Naive thymus-derived CD8-positive, alpha-beta T cell (primary cell): ENCODE results near the gene CALN1. TPM values are rescaled to one million over a fixed set of nuclear protein-coding genes. Genes with fewer than 3 reads are reported as not detected.
"Not testable (repeated sequence)": the region's sequence is repeated elsewhere in the genome, so short reads cannot be mapped to it uniquely, and the experiment has no call there.

Experiments used
- ATAC-seq, 2 donors: fragments of 150-1000 bp; cut with Tn5 transposase in 1 of 2; sonication (Bioruptor Pico), chemical (Tn5 transposase) in 1 of 2; 1 replicate in 1 of 2; 2 replicates in 1 of 2; pipeline ENCODE4 v1.10.0; 2021; ENCODE audit warnings: mild to moderate bottlenecking in 2 of 2, moderate library complexity in 2 of 2
- POLR2A ChIA-PET: fragments of 350-600 bp; sonication (Branson Sonifier 250); formaldehyde crosslinking; loops from one replicate; lab custom pipeline; 2021; ENCODE audit warnings: antibody characterized with exemption; lab: Charles Lee
- DNase-seq, 10 donors: peaks; one replicate each; pipeline versions ENCODE4 v3.0.0 to v3.0.0-alpha.2; 2020 to 2022
- H3K27ac Mint-ChIP-seq, 10 donors: one replicate each; pipeline ENCODE4 v1.8.0; 2020 to 2022; ENCODE audit warnings: mild to moderate bottlenecking in 10 of 10, mixed read lengths in 10 of 10, moderate library complexity in 4 of 10, inconsistent platforms in 1 of 10
- H3K27me3 Mint-ChIP-seq, 5 donors: one replicate each; pipeline ENCODE4 v1.8.0; 2021 to 2022; ENCODE audit warnings: mixed read lengths in 5 of 5
- H3K36me3 Mint-ChIP-seq, 3 donors: one replicate each; pipeline ENCODE4 v1.8.0; 2020 to 2022; ENCODE audit warnings: mixed read lengths in 3 of 3, mild to moderate bottlenecking in 2 of 3, inconsistent platforms in 1 of 3
- H3K4me1 Mint-ChIP-seq, 4 donors: one replicate each; pipeline ENCODE4 v1.8.0; 2021 to 2022; ENCODE audit warnings: mixed read lengths in 4 of 4
- H3K4me3 Mint-ChIP-seq, 10 donors: one replicate each; pipeline ENCODE4 v1.8.0; 2020 to 2022; ENCODE audit warnings: mild to moderate bottlenecking in 10 of 10, mixed read lengths in 10 of 10, moderate library complexity in 6 of 10, inconsistent platforms in 1 of 10
- H3K9me3 Mint-ChIP-seq, 9 donors: one replicate each; pipeline ENCODE4 v1.8.0; 2020 to 2022; ENCODE audit warnings: mixed read lengths in 9 of 9, mild to moderate bottlenecking in 3 of 9, inconsistent platforms in 1 of 9, moderate library complexity in 1 of 9
- polyA plus RNA-seq, 3 donors: library from polyadenylated mRNA; unstranded; fragments of 300-500 nt; fragmentation: Illumina TruSeq; gene quantifications; one replicate each; pipeline ENCODE4 v1.2.3, GENCODE V29; 2021
- total RNA-seq, 8 experiments: library from RNA in 2 of 8; stranded (reverse) in 2 of 8; gene quantifications; one replicate each; pipeline ENCODE4 v1.2.3 and lab custom pipeline; 2021 to 2026

CALN1 gene
- total RNA-seq (not detected), polyA plus RNA-seq (under 1 TPM in 1 of 3 donors, not detected in 2; 0.15 TPM), total RNA-seq (lab: John Stamatoyannopoulos, UW) (0 to 0.25 (median 0) reads per million in 6 experiments)

GRCh38 chr7:72412121-72412618, at the start of gene CALN1:
CALN1 (minus strand) TSS chr7:72412338.
- H3K4me1 Mint-ChIP-seq, H3K27me3 Mint-ChIP-seq, POLR2A ChIA-PET, DNase-seq, H3K36me3 Mint-ChIP-seq, H3K4me3 Mint-ChIP-seq, H3K27ac Mint-ChIP-seq, ATAC-seq, H3K9me3 Mint-ChIP-seq: not testable (repeated sequence)

- Mint-ChIP-seq H3K36me3 (no peaks in the 10 kb centered on the region), H3K9me3 (peaks cover 0 to 9% (median 0%) of the 10 kb centered on the region in 9 donors), H3K4me3 (no peak overlapping the region), H3K27me3 (peaks cover 2 to 17% (median 8%) of the 10 kb centered on the region in 5 donors), H3K27ac (no peak overlapping the region), H3K4me1 (no peaks in the 10 kb centered on the region)
- POLR2A ChIA-PET: no interaction called here
- ATAC-seq: no peak
- DNase-seq: no peak
Measured at GRCh38 chr7:72453471-72453870, 41.3 kb upstream of the CALN1 start.

DNA sequence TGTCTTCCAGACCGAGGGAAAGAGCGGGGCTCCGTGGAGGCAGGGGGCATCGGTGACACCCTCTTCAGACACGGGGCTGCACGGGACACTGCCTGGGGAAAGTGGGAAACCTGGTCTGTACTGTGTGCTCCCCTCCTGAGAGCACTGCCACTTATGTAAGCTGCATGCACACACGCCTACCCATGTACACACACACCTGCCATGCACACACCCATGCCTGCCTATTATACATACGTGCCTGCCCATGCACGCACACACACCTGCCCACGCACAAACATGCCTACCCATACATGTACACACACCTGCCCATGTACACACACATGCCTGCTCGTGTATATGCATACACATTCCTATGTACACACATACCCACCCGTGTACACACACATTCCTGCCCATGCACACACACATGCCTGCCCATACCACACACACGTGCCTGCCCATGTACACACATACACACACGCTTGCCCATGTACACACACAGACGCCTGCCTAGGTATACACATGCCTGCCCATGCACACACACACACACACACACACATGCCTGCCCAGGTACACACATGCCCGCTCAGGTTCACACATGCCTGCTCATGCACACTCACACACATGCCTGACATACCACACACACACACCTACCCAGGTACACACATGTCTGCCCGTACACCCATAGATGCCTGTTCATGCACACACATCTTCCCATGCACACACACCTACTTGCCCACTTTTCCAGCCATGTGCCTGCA, 35.5 kb upstream of the CALN1 start:
- DNase-seq (no peak), ATAC-seq (no peak)
- Mint-ChIP-seq H3K36me3 (no peaks in the 10 kb centered on the region), H3K27me3 (peaks cover 2 to 51% (median 24%) of the 10 kb centered on the region in 5 donors), H3K9me3 (peaks cover 0 to 16% (median 0%) of the 10 kb centered on the region in 9 donors), H3K4me3 (no peak overlapping the region), H3K4me1 (no peaks in the 10 kb centered on the region), H3K27ac (no peak overlapping the region)
- POLR2A ChIA-PET: no interaction called here

- Mint-ChIP-seq H3K27me3 (peaks cover 2 to 51% (median 27%) of the 10 kb centered on the region in 5 donors), H3K27ac (no peak overlapping the region), H3K9me3 (peaks cover 0 to 16% (median 0%) of the 10 kb centered on the region in 9 donors), H3K36me3 (no peaks in the 10 kb centered on the region), H3K4me1 (no peaks in the 10 kb centered on the region), H3K4me3 (no peak overlapping the region)
- no peak for ATAC-seq
- DNase-seq: no peak
- POLR2A ChIA-PET: no interaction called here
Measured at GRCh38 chr7:72446591-72447462, 34.7 kb upstream of the CALN1 start.

DNA sequence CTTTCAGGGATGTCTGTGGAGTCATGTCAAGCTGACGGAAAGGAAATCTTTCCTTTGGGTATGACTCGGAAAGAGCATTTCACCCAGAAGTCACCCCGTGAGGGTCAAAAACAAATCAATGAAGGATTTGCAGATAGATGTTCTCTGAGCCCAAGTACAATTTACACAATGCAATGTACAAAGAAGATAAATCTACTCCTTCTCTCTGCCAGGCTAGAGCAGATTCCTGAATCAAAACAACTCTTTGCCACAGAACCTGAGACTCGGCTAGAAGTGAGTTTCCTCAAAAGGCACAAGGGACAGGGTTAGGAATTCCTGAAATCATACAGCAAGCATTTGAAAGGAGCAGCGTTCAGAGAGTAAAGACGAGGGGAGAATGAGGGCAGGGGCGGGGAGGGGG, 34.0 kb upstream of the CALN1 start:
- POLR2A ChIA-PET: no interaction called here
- peaks cover 2 to 51% (median 30%) of the 10 kb centered on the region in 5 donors for H3K27me3 Mint-ChIP-seq
- H3K27ac Mint-ChIP-seq: no peak overlapping the region
- ATAC-seq (no peak), DNase-seq (no peak)
- H3K4me3 Mint-ChIP-seq: no peak overlapping the region
- no peaks in the 10 kb centered on the region for H3K4me1 Mint-ChIP-seq
- peaks cover 0 to 16% (median 0%) of the 10 kb centered on the region in 9 donors for H3K9me3 Mint-ChIP-seq
- H3K36me3 Mint-ChIP-seq: no peaks in the 10 kb centered on the region

DNA sequence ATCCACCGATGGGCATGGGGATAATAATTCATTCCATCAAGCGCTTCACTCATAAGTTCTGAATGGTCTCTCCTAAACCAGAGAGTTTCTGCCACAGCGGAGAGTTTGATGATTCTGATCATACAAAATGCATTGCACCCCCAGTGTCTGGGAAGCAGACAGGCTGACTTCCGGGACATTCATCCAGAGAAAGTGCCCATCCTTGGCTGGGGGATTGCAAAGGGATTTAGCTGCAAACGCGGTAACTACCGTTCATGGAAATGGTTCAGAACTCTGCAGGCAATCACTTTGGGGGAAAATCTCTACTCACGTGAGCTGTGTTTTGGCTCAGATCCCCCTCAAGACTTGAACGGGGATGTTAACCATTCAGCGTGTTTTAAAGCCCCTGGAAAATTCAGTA, 33.4 kb upstream of the CALN1 start:
- Mint-ChIP-seq H3K4me3 (no peak overlapping the region), H3K27me3 (peaks cover 3 to 51% (median 29%) of the 10 kb centered on the region in 5 donors), H3K36me3 (no peaks in the 10 kb centered on the region), H3K4me1 (no peaks in the 10 kb centered on the region), H3K9me3 (peaks cover 0 to 16% (median 0%) of the 10 kb centered on the region in 9 donors), H3K27ac (no peak overlapping the region)
- ATAC-seq (no peak), DNase-seq (no peak)
- POLR2A ChIA-PET: no interaction called here

DNA sequence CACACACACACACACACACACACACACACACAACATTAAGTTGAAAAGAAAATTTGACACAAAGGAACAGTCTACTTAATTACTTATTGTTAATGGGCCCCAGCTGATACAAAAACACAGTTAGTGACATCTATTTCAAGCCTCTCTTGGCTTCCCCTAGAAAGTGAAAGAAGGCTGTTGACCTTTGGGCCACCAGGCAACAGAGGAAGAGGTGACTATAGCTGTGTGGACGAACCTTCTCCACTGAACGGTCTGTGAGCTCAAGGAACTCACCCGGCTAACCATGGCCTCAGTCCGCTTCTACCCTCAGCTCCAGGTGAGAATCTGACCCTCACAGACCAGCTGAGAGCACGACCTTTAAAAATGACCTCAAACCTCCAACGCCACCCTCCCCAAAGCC, 32.9 kb upstream of the CALN1 start:
- peaks cover 3 to 51% (median 24%) of the 10 kb centered on the region in 5 donors for H3K27me3 Mint-ChIP-seq
- POLR2A ChIA-PET: no interaction called here
- H3K36me3 Mint-ChIP-seq: no peaks in the 10 kb centered on the region

GRCh38 chr7:72444026-72444776, 32.1 kb upstream of the CALN1 start:
- Mint-ChIP-seq H3K9me3 (peaks cover 0 to 13% (median 0%) of the 10 kb centered on the region in 9 donors), H3K27me3 (peaks cover 3 to 51% (median 24%) of the 10 kb centered on the region in 5 donors), H3K27ac (no peak overlapping the region), H3K4me1 (no peaks in the 10 kb centered on the region), H3K4me3 (no peak overlapping the region), H3K36me3 (no peaks in the 10 kb centered on the region)
- DNase-seq (no peak), ATAC-seq (no peak)
- POLR2A ChIA-PET: no interaction called here

More for the DNA sequence above, 32.9 kb upstream of the CALN1 start:
- ATAC-seq: no peak
- DNase-seq: no peak
- Mint-ChIP-seq H3K4me1 (no peaks in the 10 kb centered on the region), H3K4me3 (no peak overlapping the region), H3K9me3 (peaks cover 0 to 13% (median 0%) of the 10 kb centered on the region in 9 donors), H3K27ac (no peak overlapping the region)

- H3K4me1 Mint-ChIP-seq: no peaks in the 10 kb centered on the region
- ATAC-seq: no peak
- H3K36me3 Mint-ChIP-seq: no peaks in the 10 kb centered on the region
- DNase-seq: no peak
- POLR2A ChIA-PET: no interaction called here
- H3K4me3 Mint-ChIP-seq: no peak overlapping the region
- peaks cover 2 to 38% (median 18%) of the 10 kb centered on the region in 5 donors for H3K27me3 Mint-ChIP-seq
- no peak overlapping the region for H3K27ac Mint-ChIP-seq
- peaks cover 0 to 10% (median 0%) of the 10 kb centered on the region in 9 donors for H3K9me3 Mint-ChIP-seq
Measured at GRCh38 chr7:72441791-72442190, 29.7 kb upstream of the CALN1 start.

- H3K27ac Mint-ChIP-seq: no peak overlapping the region
- H3K27me3 Mint-ChIP-seq: peaks cover 0 to 15% (median 7%) of the 10 kb centered on the region in 5 donors
- H3K4me3 Mint-ChIP-seq: no peak overlapping the region
- peaks cover 0 to 4% (median 0%) of the 10 kb centered on the region in 9 donors for H3K9me3 Mint-ChIP-seq
- H3K4me1 Mint-ChIP-seq: no peaks in the 10 kb centered on the region
- DNase-seq (no peak), ATAC-seq (no peak)
- POLR2A ChIA-PET: no interaction called here
- no peaks in the 10 kb centered on the region for H3K36me3 Mint-ChIP-seq
Measured at GRCh38 chr7:72438491-72438890, 26.4 kb upstream of the CALN1 start.

DNA sequence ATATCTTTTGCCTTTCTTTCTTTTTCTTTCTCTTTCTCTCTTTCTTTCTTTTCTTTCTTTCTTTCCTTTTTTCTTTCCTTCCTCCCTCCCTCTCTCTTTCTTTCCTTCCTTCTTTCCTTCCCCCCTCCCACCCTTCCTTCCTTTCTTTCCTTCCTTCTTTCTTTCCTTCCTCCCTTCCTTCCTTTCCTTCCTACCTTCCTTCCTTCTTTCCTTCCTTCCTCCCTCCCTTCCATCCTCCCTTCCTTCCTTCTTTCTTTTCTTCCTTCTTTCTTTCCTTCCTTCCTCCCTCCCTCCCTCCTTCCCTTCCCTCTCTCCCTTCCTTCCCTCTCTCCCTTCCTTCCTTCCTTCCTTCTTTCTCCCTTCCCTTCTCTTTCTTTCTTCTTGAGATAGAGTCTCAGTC, 25.5 kb upstream of the CALN1 start:
- H3K9me3 Mint-ChIP-seq: peaks cover 0 to 4% (median 0%) of the 10 kb centered on the region in 9 donors
- H3K27ac Mint-ChIP-seq: no peak overlapping the region
- no peaks in the 10 kb centered on the region for H3K36me3 Mint-ChIP-seq
- DNase-seq (no peak), ATAC-seq (no peak)
- POLR2A ChIA-PET: no interaction called here
- peaks cover 0 to 10% (median 2%) of the 10 kb centered on the region in 5 donors for H3K27me3 Mint-ChIP-seq
- H3K4me3 Mint-ChIP-seq: no peak overlapping the region
- no peaks in the 10 kb centered on the region for H3K4me1 Mint-ChIP-seq

DNA sequence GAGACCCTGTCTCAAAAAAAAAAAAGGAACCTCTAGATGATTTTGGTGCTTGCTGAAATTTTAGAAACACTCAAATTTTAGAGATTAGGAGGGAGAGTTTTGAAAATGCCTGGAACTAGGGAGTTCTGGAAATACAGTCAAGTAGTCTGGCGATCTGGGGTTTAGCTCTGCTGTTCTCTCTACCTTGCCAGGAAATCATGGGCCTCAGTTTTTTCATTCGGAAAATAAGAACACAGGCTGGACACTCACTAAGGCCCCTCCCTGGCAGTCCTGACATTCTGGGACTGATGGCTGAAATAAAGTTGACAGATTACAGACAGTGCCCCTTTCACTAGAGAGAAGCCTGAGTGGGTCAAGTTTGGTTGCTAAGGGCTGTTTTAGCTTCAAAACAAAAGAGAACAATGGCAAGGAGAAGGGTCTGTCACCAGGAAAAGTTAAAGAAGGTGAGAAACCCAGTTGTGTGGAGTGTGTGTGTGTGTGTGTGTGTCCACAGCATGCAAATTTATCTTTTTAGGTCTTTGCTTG, 25.0 kb upstream of the CALN1 start:
- Mint-ChIP-seq H3K9me3 (peaks cover 0 to 4% (median 0%) of the 10 kb centered on the region in 9 donors), H3K4me3 (no peak overlapping the region), H3K36me3 (no peaks in the 10 kb centered on the region), H3K27me3 (peaks cover 0 to 10% (median 2%) of the 10 kb centered on the region in 5 donors), H3K4me1 (no peaks in the 10 kb centered on the region), H3K27ac (no peak overlapping the region)
- ATAC-seq (no peak), DNase-seq (no peak)
- POLR2A ChIA-PET: no interaction called here
